Keratinocyte (primary cell): ENCODE data around the gene VSIG8. TPM values are rescaled to one million over a fixed set of nuclear protein-coding genes. Genes with fewer than 3 reads are reported as not detected.
A peak's percentile ranks its signal among the peaks of the same experiment; 100 is the strongest.

Experiments
- DNase-seq: peaks from one replicate; pipeline ENCODE4 v3.0.0-alpha.2; 2011; ENCODE audit warnings: low read depth, missing footprints, low spot score
- FAIRE-seq: peaks from 2 replicates; lab custom pipeline; 2011; peaks lifted over from hg19 to GRCh38; lab: Jason Lieb, UNC
- H2AFZ ChIP-seq: 2 replicates; pipeline ENCODE4 v1.6.0; 2012; ENCODE audit warnings: low read length, control low read depth, inconsistent platforms; ENCODE audit not compliant: control insufficient read depth
- H3K27ac ChIP-seq: 2 replicates; pipeline ENCODE4 v1.5.1; 2011; ENCODE audit warnings: low read length; ENCODE audit not compliant: control insufficient read depth, insufficient read depth
- H3K27me3 ChIP-seq: 3 replicates; pipeline ENCODE4 v1.6.0; 2011; ENCODE audit warnings: low read length; ENCODE audit not compliant: control insufficient read depth, insufficient read depth; ENCODE audit errors: extremely low read depth
- H3K36me3 ChIP-seq, 2 experiments: 2 replicates in 1 of 2; 3 replicates in 1 of 2; pipeline ENCODE4 v1.5.1; 2011; ENCODE audit warnings: low read length in 2 of 2, mild to moderate bottlenecking in 1 of 2; ENCODE audit not compliant: control insufficient read depth in 2 of 2, insufficient read depth in 2 of 2; ENCODE audit errors: extremely low read depth in 1 of 2
- H3K4me1 ChIP-seq: 3 replicates; pipeline ENCODE4 v1.5.1; 2011; ENCODE audit warnings: low read length; ENCODE audit not compliant: control insufficient read depth, insufficient read depth; ENCODE audit errors: extremely low read depth
- H3K4me2 ChIP-seq: 3 replicates; pipeline ENCODE4 v1.6.0; 2011; ENCODE audit warnings: low read depth, low read length; ENCODE audit not compliant: control insufficient read depth, insufficient read depth; ENCODE audit errors: extremely low read depth
- H3K4me3 ChIP-seq, 3 experiments: fragments of 200-600 bp in 1 of 3; sonication (generic) in 1 of 3; 2 replicates in 2 of 3; 3 replicates in 1 of 3; pipeline ENCODE4 v1.5.1; 2011 to 2016; ENCODE audit warnings: low read length in 3 of 3, mild to moderate bottlenecking in 3 of 3, control low read depth in 2 of 3, inconsistent platforms in 1 of 3, low read depth in 1 of 3, mixed read lengths in 1 of 3, mixed run types in 1 of 3, moderate library complexity in 1 of 3; ENCODE audit not compliant: control insufficient read depth in 2 of 3, insufficient read depth in 2 of 3; ENCODE audit errors: extremely low read depth in 1 of 3
- H3K79me2 ChIP-seq: 2 replicates; pipeline ENCODE4 v1.6.0; 2012; ENCODE audit warnings: low read length; ENCODE audit not compliant: control insufficient read depth, insufficient read depth
- H3K9ac ChIP-seq: 3 replicates; pipeline ENCODE4 v1.6.0; 2011; ENCODE audit warnings: low read length; ENCODE audit not compliant: control insufficient read depth, insufficient read depth; ENCODE audit errors: extremely low read depth
- H3K9me1 ChIP-seq: 3 replicates; pipeline ENCODE4 v1.6.0; 2011; ENCODE audit warnings: low read length; ENCODE audit not compliant: control insufficient read depth, insufficient read depth; ENCODE audit errors: extremely low read depth
- H3K9me3 ChIP-seq: 2 replicates; pipeline ENCODE4 v1.5.1; 2012; ENCODE audit warnings: low read depth, low read length; ENCODE audit not compliant: control insufficient read depth
- H4K20me1 ChIP-seq: 3 replicates; pipeline ENCODE4 v1.6.0; 2011; ENCODE audit warnings: low read length; ENCODE audit not compliant: control insufficient read depth, insufficient read depth; ENCODE audit errors: extremely low read depth
- EZH2 ChIP-seq: IDR thresholded peaks from one replicate; pipeline ENCODE4 v1.6.1; 2012; ENCODE audit warnings: inconsistent platforms, mild to moderate bottlenecking, low read length, moderate library complexity
- dilution Hi-C: fragments of 300-500 bp; cut with MboI; formaldehyde crosslinking; loops from one replicate; pipeline ENCODE4 v1.7.0; 2020; ENCODE audit warnings: low sequenced_read_pairs; ENCODE audit not compliant: extremely low pct_ligation_motif_present
- polyA plus RNA-seq, 5 experiments: library from polyadenylated mRNA; depleted of rRNA in 3 of 5; stranded (reverse) in 3 of 5; stranded (forward) in 1 of 5; unstranded in 1 of 5; fragments of >200 nt; gene quantifications; 1 replicate in 1 of 5; 2 replicates in 3 of 5; 3 replicates in 1 of 5; pipeline versions ENCODE4 v1.2.1 to v1.2.3, GENCODE V29; 2011 to 2012; ENCODE audit warnings: missing spikeins in 2 of 5, low read depth in 1 of 5, low replicate concordance in 1 of 5
- TF ChIP-seq, protein P1 (sequence below), 3 experiments: IDR thresholded peaks in 1 of 3; conservative IDR thresholded peaks in 1 of 3; optimal IDR thresholded peaks in 1 of 3; 2 replicates in 2 of 3; 3 replicates in 1 of 3; pipeline versions ENCODE3 to v1.5.1; 2011; ENCODE audit warnings: low read length in 3 of 3, mild to moderate bottlenecking in 3 of 3, moderate library complexity in 2 of 3, control low read depth in 1 of 3, inconsistent platforms in 1 of 3; ENCODE audit not compliant: insufficient read depth in 2 of 3; ENCODE audit errors: extremely low read depth in 1 of 3

Gene VSIG8
- polyA plus RNA-seq, 1 donor (not counting 4 experiments of a cell fraction or from before 2014, with no cell fraction given) = 0.56 TPM

DNA sequence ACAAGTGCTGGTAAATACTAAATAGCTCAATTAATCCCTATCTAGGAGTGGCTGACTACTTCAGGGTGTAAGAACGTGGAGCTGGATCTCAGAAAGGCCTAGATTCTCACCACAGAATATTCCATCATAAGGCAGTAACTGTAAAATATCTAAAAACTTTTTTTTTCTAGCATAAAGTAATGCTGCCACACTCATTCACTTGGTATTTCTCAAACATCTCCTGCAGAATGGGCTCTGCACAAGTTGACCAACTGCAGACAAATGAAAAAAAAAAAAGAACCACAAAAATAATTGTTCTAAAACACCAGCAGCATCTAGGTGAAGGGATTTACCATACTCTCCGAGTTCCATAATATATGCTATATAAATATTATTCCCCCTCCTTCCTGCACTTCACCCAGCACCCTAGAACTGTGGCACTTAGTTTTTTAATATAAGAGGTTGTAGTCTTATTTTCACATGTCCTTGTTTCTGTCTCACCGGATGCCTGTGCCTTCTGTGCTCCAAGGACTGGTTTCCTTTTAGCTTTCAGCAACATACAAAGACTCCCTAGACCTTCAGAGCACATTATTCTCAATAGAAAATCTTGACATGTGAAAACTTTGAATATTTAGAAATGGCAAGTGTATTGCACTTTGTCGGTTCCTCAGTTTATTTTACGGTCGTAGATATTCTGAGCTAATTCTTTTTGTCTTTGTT is 8.9 kb downstream of the VSIG8 start:
- FAIRE-seq (no peak), DNase-seq (no peak)
- no peak overlapping the region for H3K27ac ChIP-seq
- H3K9me1 ChIP-seq = no peaks in the 10 kb centered on the region
- no peak overlapping the region for H3K4me3 ChIP-seq
- no peaks in the 10 kb centered on the region for H3K79me2 ChIP-seq
- peaks cover 21% of the 10 kb centered on the region for H3K4me1 ChIP-seq
- TF ChIP-seq EZH2 = no peak
- TF ChIP-seq, protein P1, sequence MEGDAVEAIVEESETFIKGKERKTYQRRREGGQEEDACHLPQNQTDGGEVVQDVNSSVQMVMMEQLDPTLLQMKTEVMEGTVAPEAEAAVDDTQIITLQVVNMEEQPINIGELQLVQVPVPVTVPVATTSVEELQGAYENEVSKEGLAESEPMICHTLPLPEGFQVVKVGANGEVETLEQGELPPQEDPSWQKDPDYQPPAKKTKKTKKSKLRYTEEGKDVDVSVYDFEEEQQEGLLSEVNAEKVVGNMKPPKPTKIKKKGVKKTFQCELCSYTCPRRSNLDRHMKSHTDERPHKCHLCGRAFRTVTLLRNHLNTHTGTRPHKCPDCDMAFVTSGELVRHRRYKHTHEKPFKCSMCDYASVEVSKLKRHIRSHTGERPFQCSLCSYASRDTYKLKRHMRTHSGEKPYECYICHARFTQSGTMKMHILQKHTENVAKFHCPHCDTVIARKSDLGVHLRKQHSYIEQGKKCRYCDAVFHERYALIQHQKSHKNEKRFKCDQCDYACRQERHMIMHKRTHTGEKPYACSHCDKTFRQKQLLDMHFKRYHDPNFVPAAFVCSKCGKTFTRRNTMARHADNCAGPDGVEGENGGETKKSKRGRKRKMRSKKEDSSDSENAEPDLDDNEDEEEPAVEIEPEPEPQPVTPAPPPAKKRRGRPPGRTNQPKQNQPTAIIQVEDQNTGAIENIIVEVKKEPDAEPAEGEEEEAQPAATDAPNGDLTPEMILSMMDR (optimal IDR thresholded peaks at IDR 0.05 in 1 of 3, IDR thresholded peaks at IDR 0.05 in 1 of 3, conservative IDR thresholded peaks at IDR 0.05 in 1 of 3; ENCODE audit: extremely low read depth in 1 of 3, insufficient read depth in 2 of 3, low read length in 3 of 3) = no peak
- H3K36me3 ChIP-seq = no peaks in the 10 kb centered on the region
- H4K20me1 ChIP-seq = no peaks in the 10 kb centered on the region
- dilution Hi-C loops = no loop called here
- no peaks in the 10 kb centered on the region for H3K27me3 ChIP-seq
- no peak overlapping the region for H3K9ac ChIP-seq
- peak overlapping the region; percentile 76 for H3K4me2 ChIP-seq
- H3K9me3 ChIP-seq = no peaks in the 10 kb centered on the region
- no peak overlapping the region for H2AFZ ChIP-seq

DNA sequence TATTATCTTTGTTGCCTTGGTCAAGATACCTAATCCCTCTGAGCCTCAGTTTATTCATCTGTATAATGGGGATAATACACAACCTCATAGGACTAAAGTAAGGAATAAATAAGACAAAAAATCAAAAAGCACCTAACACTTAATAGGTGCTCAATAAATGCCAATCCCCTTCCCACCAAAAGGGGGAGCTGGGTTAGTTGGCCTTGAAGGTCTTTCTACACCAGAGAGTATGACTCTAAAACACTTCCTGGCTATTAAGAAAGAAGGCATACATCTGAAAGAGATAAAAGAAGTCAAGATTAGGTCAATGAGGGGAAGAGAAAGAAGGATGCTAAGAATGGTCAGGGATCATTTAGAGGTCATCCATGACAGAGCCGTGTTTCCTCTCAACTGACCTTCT is 11.1 kb downstream of the VSIG8 start:
- DNase-seq = no peak
- H3K79me2 ChIP-seq = no peaks in the 10 kb centered on the region
- no peaks in the 10 kb centered on the region for H4K20me1 ChIP-seq
- no peak overlapping the region for H3K9ac ChIP-seq
- no peak overlapping the region for H3K4me3 ChIP-seq
- no peak overlapping the region for H2AFZ ChIP-seq
- TF ChIP-seq EZH2 = no peak
- TF ChIP-seq, protein P1 (optimal IDR thresholded peaks at IDR 0.05 in 1 of 3, IDR thresholded peaks at IDR 0.05 in 1 of 3, conservative IDR thresholded peaks at IDR 0.05 in 1 of 3; ENCODE audit: extremely low read depth in 1 of 3, insufficient read depth in 2 of 3, low read length in 3 of 3) = peak in 1 of 3 experiments; percentile 6
- H3K9me3 ChIP-seq = no peaks in the 10 kb centered on the region
- no peak overlapping the region for H3K27ac ChIP-seq
- H3K9me1 ChIP-seq = no peaks in the 10 kb centered on the region
- H3K36me3 ChIP-seq = no peaks in the 10 kb centered on the region
- H3K27me3 ChIP-seq = no peaks in the 10 kb centered on the region
- H3K4me2 ChIP-seq = no peak overlapping the region
- no peak for FAIRE-seq
- dilution Hi-C loops = no loop called here
- H3K4me1 ChIP-seq = peaks cover 21% of the 10 kb centered on the region
